Measurements from ENCODE around the gene LIPT1. TPM values are rescaled to one million over a fixed set of nuclear protein-coding genes. Genes with fewer than 3 reads are reported as not detected.

LIPT1 gene
- total RNA-seq, 1 donor from 2014 or later, result 3.9 TPM

DNA sequence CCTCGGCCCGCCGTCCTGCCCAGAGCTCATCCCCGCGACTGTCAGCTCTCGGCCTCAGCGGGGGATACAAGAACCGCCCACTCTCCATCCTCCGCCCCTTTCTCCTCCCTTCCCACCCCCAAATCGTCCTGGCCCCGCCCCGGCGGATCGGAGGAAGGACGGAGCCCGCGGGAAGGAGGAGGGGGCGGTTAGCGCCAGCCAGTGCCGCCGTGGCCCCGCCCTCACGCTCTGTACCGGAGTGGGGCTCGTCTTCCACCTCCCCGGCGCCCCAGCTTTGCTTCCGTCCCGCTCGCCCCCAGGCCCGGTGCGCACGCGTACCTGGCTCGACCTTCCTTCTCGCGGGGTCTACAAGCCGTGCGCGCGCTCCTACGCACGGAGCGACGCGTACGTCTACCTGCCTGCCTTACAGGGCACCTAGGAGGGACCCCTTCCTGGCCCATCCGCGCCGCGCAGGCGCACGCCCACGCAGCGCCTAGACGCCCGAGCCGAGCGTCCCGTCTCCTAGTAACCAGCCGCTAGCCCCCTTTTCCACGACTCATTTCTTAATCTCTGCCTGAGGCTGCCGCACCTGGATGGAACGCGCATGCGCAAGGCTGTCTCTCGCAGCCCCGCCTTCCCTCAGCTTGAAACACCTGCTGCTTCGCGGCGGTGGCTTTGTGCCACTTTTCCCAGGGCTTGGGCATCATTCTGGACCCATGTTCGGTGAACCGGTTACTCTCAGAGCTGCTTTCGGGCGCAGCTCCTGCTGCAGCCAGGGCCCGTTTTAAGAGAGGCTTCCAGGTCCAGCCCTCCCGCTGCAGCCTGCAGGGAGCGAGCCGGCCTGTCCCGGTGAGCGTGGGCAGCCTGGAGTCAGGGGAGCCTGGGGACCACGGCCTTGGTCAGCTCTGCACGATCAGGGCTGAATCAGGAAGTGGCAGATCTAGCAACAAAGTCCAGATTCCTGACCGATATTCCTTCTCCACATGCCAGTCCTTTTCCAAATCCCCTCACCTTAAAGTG, 13.4 kb upstream of the LIPT1 start, which contains the start of gene C2orf15:
TSS of gene C2orf15 (plus strand) at position 598 of the 999 bp plus-strand sequence. CDS start 8,852 bp downstream, outside the sequence.
- intact Hi-C loops (cut with DNase I), result no loop called here
- no peaks in the 10 kb centered on the region for H3K27me3 ChIP-seq
- peak within 1 kb of the TSS; percentile 61 to 78 for H3K4me3 ChIP-seq
- H3K36me3 ChIP-seq, result no peaks in the 10 kb centered on the region
- TF ChIP-seq POLR2AphosphoS5 (IDR thresholded peaks at IDR 0.05; ENCODE audit: insufficient read depth in 1 of 2, low read depth in 1 of 2) (peak; percentile 52 to 96), POLR2A (IDR thresholded peaks at IDR 0.05) (peak; percentile 83 to 91)
- TF ChIP-seq, protein P1, sequence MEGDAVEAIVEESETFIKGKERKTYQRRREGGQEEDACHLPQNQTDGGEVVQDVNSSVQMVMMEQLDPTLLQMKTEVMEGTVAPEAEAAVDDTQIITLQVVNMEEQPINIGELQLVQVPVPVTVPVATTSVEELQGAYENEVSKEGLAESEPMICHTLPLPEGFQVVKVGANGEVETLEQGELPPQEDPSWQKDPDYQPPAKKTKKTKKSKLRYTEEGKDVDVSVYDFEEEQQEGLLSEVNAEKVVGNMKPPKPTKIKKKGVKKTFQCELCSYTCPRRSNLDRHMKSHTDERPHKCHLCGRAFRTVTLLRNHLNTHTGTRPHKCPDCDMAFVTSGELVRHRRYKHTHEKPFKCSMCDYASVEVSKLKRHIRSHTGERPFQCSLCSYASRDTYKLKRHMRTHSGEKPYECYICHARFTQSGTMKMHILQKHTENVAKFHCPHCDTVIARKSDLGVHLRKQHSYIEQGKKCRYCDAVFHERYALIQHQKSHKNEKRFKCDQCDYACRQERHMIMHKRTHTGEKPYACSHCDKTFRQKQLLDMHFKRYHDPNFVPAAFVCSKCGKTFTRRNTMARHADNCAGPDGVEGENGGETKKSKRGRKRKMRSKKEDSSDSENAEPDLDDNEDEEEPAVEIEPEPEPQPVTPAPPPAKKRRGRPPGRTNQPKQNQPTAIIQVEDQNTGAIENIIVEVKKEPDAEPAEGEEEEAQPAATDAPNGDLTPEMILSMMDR (IDR thresholded peaks at IDR 0.05), result no peak
- H3K9me3 ChIP-seq, result no peaks in the 10 kb centered on the region
- H3K27ac ChIP-seq, result peak within 1 kb of the TSS; percentile 89
- DNase-seq (ENCODE audit: extremely low spot score in 2 of 2), result peak in 1 of 2 donors; percentile 92
- H3K4me1 ChIP-seq, result peaks cover 17% of the 10 kb centered on the region

DNA sequence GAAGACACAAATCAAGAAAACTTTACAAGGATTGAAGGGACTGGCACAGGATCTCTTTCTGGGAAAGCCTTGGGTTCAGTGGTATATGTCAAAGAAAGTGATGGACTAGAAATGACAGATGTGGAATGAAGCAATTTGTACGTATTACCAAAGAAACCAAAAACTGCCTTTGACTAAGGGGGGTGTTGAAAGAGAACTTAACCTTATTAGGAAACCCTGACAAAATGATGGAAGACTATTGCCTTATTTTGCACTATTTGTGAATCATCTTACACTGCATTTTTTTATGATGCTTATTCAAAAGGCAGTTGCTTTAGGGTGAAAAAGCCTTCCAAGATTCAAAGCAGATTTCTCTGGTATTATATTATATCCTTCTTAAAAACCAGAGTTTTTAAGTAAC, 4.1 kb upstream of the LIPT1 start:
- intact Hi-C loops (cut with DNase I), result no loop called here

DNA sequence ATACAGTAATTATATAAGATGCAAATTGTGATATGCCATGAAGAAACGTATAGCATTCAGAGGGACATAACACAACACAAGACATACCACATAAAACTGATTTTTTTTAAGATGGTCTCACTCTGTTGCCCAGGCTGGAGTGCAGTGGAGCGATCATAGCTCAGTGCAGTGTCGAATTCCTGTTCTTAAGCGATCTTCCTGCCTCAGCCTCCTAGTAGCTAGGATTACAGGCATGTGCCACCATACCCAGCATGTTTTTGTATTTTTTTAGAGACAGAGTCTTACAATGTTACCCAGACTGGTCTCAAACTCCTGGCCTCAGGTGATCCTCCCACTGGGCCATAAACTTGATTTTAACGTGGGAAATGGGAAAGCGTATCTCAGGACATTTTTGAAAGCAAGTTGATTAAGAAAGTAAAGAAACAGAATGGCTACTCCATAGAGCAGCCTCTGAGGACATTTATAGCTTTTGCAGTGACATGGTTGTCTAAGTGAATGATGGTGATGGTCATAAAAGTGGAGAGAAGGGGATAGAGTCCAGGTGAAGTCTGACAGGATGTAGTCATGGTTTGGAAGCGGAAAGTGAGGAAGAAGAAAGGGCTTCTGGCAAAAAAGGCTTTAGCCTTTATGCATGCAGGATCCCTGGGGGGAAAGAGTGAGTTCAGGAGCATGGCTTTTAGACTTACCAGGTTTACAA, 2.4 kb upstream of the LIPT1 start:
- TF ChIP-seq, protein P1 (IDR thresholded peaks at IDR 0.05), result no peak
- TF ChIP-seq POLR2AphosphoS5 (IDR thresholded peaks at IDR 0.05; ENCODE audit: insufficient read depth in 1 of 2, low read depth in 1 of 2) (no peak), POLR2A (IDR thresholded peaks at IDR 0.05) (no peak)
- Histone ChIP-seq H3K27ac (no peak overlapping the region), H3K36me3 (no peaks in the 10 kb centered on the region), H3K4me1 (peaks cover 33% of the 10 kb centered on the region), H3K27me3 (no peaks in the 10 kb centered on the region), H3K9me3 (no peaks in the 10 kb centered on the region), H3K4me3 (no peak overlapping the region)
- intact Hi-C loops (cut with DNase I), result no loop called here
- no peak for DNase-seq (ENCODE audit: extremely low spot score in 2 of 2)

More for the DNA sequence above, 4.1 kb upstream of the LIPT1 start:
- H3K4me1 ChIP-seq, result peaks cover 17% of the 10 kb centered on the region
- no peak for DNase-seq (ENCODE audit: extremely low spot score in 2 of 2)
- H3K36me3 ChIP-seq, result no peaks in the 10 kb centered on the region
- H3K9me3 ChIP-seq, result no peaks in the 10 kb centered on the region
- no peak for TF ChIP-seq POLR2A (IDR thresholded peaks at IDR 0.05)
- TF ChIP-seq POLR2AphosphoS5 (IDR thresholded peaks at IDR 0.05; ENCODE audit: insufficient read depth in 1 of 2, low read depth in 1 of 2), result no peak
- TF ChIP-seq, protein P1 (IDR thresholded peaks at IDR 0.05), result no peak
- H3K27me3 ChIP-seq, result no peaks in the 10 kb centered on the region
- H3K27ac ChIP-seq, result no peak overlapping the region
- no peak overlapping the region for H3K4me3 ChIP-seq

DNA sequence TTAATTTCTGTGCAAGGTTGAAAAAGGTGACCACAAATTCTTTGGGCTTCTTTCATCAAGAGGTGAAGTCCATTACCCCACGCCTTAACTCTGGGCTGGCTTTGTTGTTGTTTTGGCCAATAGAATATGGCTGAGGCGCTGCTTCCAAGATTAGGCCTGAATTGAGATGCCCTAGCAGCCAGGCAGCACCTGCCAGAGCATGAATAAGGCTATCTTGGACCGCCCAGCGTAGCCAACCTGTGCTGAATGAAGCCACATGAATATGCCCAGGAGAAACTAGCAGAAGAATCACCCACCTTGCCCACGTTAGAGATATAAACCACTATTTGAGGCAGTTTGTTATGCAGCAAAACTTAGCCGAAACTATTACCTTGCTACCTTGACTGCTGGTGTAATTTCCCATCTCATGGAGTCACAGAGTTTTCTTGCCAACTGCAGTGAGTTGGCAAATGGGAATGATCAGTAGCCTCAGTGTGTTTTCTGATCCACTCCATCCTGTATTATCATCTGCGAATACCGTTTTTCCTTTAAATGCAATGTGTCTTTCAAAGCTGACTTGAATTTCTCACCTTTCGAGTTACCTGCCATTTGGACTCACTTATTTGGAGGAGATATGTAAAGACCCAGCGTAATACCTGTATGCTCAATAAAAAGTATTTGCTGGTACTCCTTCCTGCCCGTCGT, 704 bp upstream of the LIPT1 start:
- H3K27ac ChIP-seq, result peak overlapping the region; percentile 76
- H3K4me1 ChIP-seq, result peaks cover 33% of the 10 kb centered on the region
- intact Hi-C loops (cut with DNase I), result no loop called here
- DNase-seq (ENCODE audit: extremely low spot score in 2 of 2), result no peak
- H3K27me3 ChIP-seq, result no peaks in the 10 kb centered on the region
- no peaks in the 10 kb centered on the region for H3K36me3 ChIP-seq
- no peaks in the 10 kb centered on the region for H3K9me3 ChIP-seq
- TF ChIP-seq POLR2AphosphoS5 (IDR thresholded peaks at IDR 0.05; ENCODE audit: insufficient read depth in 1 of 2, low read depth in 1 of 2), result no peak
- TF ChIP-seq POLR2A (IDR thresholded peaks at IDR 0.05), result no peak
- TF ChIP-seq, protein P1 (IDR thresholded peaks at IDR 0.05), result no peak
- H3K4me3 ChIP-seq, result peak overlapping the region; percentile 53 to 89

All from vagina (tissue), 2 donors.